NB4 (cell line): ENCODE results near the gene CLMN.

Experiments
- TF ChIP-seq, protein P1 (sequence below): IDR thresholded peaks from one replicate; pipeline ENCODE4 v1.5.1; 2012; ENCODE audit warnings: low read depth, low read length
- TF ChIP-seq, protein P2 (sequence below): IDR thresholded peaks from 2 replicates; pipeline ENCODE4 v1.6.1; 2011; ENCODE audit warnings: low read depth, low read length

DNA sequence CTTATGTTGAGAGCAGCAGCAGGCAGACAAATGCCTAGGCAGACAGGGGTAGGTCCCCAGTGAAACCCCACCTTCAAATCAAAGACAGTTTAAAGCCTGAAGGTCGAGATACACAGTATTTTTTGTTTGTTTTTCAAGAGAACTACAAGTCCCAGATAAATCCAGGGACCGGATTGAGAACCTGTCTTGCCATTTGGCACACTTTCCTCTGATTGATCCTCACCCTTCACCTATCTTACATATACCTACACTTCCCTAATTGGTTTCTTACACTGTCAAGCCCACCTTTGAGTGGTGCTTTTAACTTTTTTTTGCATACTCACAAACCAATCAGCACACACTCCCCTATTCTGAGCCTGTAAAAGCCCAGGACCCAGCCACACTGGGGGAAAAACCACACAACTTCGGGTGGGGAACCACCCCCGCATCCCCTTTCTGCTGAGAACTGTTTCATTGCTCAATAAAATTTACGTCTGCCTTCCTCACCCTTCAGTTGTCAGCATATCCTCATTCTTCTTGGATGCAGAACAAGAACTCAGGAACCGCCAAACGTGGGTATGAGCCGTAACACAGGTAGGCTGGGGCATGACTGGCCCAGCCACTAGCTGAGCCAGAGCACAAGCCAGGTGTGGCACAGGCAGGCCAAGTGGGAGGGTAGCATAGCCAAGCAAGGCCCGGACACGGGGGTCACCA is 173.5 kb downstream of the CLMN start:
- TF ChIP-seq, protein P1, sequence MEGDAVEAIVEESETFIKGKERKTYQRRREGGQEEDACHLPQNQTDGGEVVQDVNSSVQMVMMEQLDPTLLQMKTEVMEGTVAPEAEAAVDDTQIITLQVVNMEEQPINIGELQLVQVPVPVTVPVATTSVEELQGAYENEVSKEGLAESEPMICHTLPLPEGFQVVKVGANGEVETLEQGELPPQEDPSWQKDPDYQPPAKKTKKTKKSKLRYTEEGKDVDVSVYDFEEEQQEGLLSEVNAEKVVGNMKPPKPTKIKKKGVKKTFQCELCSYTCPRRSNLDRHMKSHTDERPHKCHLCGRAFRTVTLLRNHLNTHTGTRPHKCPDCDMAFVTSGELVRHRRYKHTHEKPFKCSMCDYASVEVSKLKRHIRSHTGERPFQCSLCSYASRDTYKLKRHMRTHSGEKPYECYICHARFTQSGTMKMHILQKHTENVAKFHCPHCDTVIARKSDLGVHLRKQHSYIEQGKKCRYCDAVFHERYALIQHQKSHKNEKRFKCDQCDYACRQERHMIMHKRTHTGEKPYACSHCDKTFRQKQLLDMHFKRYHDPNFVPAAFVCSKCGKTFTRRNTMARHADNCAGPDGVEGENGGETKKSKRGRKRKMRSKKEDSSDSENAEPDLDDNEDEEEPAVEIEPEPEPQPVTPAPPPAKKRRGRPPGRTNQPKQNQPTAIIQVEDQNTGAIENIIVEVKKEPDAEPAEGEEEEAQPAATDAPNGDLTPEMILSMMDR = no peak
- TF ChIP-seq, protein P2, sequence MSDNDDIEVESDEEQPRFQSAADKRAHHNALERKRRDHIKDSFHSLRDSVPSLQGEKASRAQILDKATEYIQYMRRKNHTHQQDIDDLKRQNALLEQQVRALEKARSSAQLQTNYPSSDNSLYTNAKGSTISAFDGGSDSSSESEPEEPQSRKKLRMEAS = no peak
